A549 (cell line): ENCODE measurements around the gene HAUS1.

Experiments
- CEBPB ChIP-seq, 2 experiments: fragments of >200 bp in 1 of 2; sonication (Bioruptor Twin) in 1 of 2; formaldehyde crosslinking in 1 of 2; IDR thresholded peaks; 2 replicates each; pipeline ENCODE4 v1.6.1; 2012 to 2016
- CTCF ChIP-seq: fragments of >200 bp; sonication (Bioruptor Twin); formaldehyde crosslinking; IDR thresholded peaks from 3 replicates; pipeline ENCODE4 v1.5.1; 2016
- EP300 ChIP-seq, 2 experiments: fragments of >200 bp; sonication (Bioruptor Twin); formaldehyde crosslinking; IDR thresholded peaks; 2 replicates in 1 of 2; 3 replicates in 1 of 2; pipeline ENCODE4 v1.6.1; 2016 to 2017
- HDAC2 ChIP-seq: fragments of 200-600 bp; sonication (generic); IDR thresholded peaks from 2 replicates; pipeline ENCODE4 v1.6.1; 2016
- JUNB ChIP-seq: fragments of >200 bp; sonication (Bioruptor Twin); formaldehyde crosslinking; IDR thresholded peaks from 2 replicates; pipeline ENCODE4 v1.6.1; 2016
- MAFK ChIP-seq: fragments of 450-650 bp; IDR thresholded peaks from 2 replicates; pipeline ENCODE4 v1.6.1; 2014; ENCODE audit not compliant: partially characterized antibody
- MYC ChIP-seq: IDR thresholded peaks from 2 replicates; pipeline ENCODE4 v1.6.1; 2012; ENCODE audit warnings: mild to moderate bottlenecking, inconsistent platforms, low read length, improper control_type of control experiment, borderline replicate concordance
- POLR2A ChIP-seq: IDR thresholded peaks from 2 replicates; pipeline ENCODE4 v1.6.1; 2012; ENCODE audit warnings: mild to moderate bottlenecking, low read length
- RAD21 ChIP-seq, 2 experiments: fragments of >200 bp in 1 of 2; sonication (Bioruptor Twin) in 1 of 2; formaldehyde crosslinking in 1 of 2; IDR thresholded peaks in 1 of 2; conservative IDR thresholded peaks in 1 of 2; 2 replicates in 1 of 2; 3 replicates in 1 of 2; pipeline ENCODE4 v1.6.1; 2012 to 2018; ENCODE audit warnings: inconsistent platforms in 1 of 2
- RCOR1 ChIP-seq: fragments of 150-350 bp; IDR thresholded peaks from 2 replicates; pipeline ENCODE4 v1.6.1; 2014; ENCODE audit warnings: antibody characterized with exemption, low read length, low read depth
- RFX5 ChIP-seq: fragments of 450-650 bp; IDR thresholded peaks from 2 replicates; pipeline ENCODE4 v1.7.1; 2014; ENCODE audit warnings: antibody characterized with exemption, mild to moderate bottlenecking, moderate library complexity
- USF2 ChIP-seq: fragments of 450-650 bp; IDR thresholded peaks from 2 replicates; pipeline ENCODE4 v1.6.1; 2014; ENCODE audit warnings: antibody characterized with exemption
- TF ChIP-seq, protein P1 (sequence below): IDR thresholded peaks from 2 replicates; pipeline ENCODE4 v1.6.1; 2012

DNA sequence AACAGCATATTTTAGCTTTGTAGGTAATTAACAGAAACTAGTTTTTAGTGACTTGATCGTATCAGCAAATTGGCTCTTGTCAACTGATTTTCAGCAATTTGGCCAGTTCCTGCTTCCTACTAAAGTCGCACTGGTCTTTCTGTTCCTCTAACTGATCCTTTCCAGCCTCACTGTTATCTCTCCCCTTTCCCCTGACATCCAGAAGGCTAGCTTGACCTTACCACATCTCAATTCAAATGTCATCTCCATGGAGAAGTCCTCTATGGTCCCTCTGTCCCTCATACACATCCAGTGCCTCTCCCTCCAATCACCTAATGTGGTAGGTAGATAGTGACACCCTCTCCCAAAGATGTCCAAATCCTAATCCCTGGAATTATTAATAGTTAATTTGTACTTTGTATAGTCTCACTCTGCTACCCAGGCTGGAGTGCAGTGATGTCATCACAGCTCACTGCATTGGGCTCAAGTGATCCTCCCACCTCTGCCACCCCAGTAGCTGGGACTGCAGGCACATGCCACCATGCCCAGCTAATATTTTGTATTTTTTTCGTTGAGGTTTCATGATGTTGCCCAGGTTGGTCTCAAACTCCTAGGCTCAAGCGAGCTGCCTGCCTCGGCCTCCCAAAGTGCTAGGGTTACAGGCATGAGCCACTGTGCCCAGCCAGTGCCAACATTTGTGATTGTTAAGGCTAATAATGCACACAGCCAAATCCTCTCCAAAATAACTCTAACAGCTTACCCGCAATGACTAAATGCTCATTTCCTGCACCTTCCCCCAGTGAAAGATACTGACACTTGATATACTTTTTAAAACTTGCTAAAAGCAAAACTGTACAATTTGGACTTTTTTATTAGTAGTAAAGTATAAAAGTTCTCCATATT is 49.0 kb upstream of the HAUS1 start:
- no peak for TF ChIP-seq RAD21 (conservative IDR thresholded peaks at IDR 0.05 in 1 of 2, IDR thresholded peaks at IDR 0.05 in 1 of 2)
- TF ChIP-seq JUNB: no peak
- no peak for TF ChIP-seq MYC
- no peak for TF ChIP-seq MAFK
- no peak for TF ChIP-seq CEBPB (IDR thresholded peaks at IDR 0.05)
- TF ChIP-seq RFX5: no peak
- no peak for TF ChIP-seq EP300 (IDR thresholded peaks at IDR 0.05)
- no peak for TF ChIP-seq POLR2A
- TF ChIP-seq CTCF: no peak
- no peak for TF ChIP-seq HDAC2
- TF ChIP-seq USF2: no peak
- TF ChIP-seq, protein P1, sequence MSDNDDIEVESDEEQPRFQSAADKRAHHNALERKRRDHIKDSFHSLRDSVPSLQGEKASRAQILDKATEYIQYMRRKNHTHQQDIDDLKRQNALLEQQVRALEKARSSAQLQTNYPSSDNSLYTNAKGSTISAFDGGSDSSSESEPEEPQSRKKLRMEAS: no peak
- no peak for TF ChIP-seq RCOR1
